ENCODE data around the gene ANAPC16.

ANAPC16 gene

DNA sequence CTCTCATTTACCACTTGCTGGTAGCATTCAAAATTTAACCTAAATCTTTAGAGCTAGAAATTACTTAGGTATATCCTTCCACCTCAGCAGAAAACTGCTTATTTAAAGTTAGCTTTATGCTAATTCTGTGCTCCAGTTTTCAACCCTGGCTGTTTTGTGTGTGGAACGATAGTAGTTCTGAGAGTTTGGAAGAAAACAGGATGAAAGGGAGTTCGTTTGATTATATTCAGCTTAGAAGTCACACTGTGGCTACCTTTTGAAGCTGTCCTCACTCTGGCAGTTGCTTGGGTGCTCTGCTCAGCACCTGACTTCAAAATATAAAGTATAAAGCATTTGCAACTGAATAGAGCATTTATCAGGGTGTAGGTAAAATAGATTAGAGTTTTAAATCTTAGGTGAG, 2.9 kb downstream of the ANAPC16 start:
- Histone ChIP-seq H3K9ac (ENCODE audit: low read depth, low read length, poor library complexity) (no peak overlapping the region), H2AFZ (ENCODE audit: low read length) (no peak overlapping the region), H3K79me1 (ENCODE audit: low read depth, low read length) (peaks cover 2% of the 10 kb centered on the region), H4K8ac (ENCODE audit: low read depth, low read length) (no peak overlapping the region), H2BK120ac (ENCODE audit: low read depth, low read length) (no peak overlapping the region), H3K27me3 (ENCODE audit: control insufficient read depth in 3 of 3, insufficient read depth in 3 of 3, low read depth in 1 of 3, low read length in 3 of 3) (no peaks in the 10 kb centered on the region), H3K4me2 (ENCODE audit: insufficient read depth, low read length, poor library complexity, severe bottlenecking) (no peak overlapping the region), H2BK5ac (ENCODE audit: low read length) (no peak overlapping the region), H4K91ac (ENCODE audit: low read depth, low read length, poor library complexity) (no peak overlapping the region), H2AK5ac (ENCODE audit: low read depth, low read length) (no peak overlapping the region), H3K18ac (ENCODE audit: low read length) (no peak overlapping the region), H3K4me1 (ENCODE audit: control insufficient read depth in 2 of 2, insufficient read depth in 1 of 2, low read depth in 1 of 2, low read length in 2 of 2) (peaks cover 6% of the 10 kb centered on the region in 2 donors), H2BK12ac (ENCODE audit: low read length) (no peak overlapping the region), H2BK15ac (ENCODE audit: low read length) (no peak overlapping the region), H3K9me3 (replicated peaks in 1 of 2; ENCODE audit: control insufficient read depth in 2 of 2, insufficient read depth in 1 of 2, low read depth in 1 of 2, low read length in 2 of 2) (no peaks in the 10 kb centered on the region), H3K27ac (replicated peaks; ENCODE audit: low read length) (no peak overlapping the region), H3K14ac (ENCODE audit: low read length) (no peak overlapping the region), H3K4ac (ENCODE audit: low read length) (no peak overlapping the region), H3K23ac (ENCODE audit: low read depth, low read length, poor library complexity) (no peak overlapping the region), H3K4me3 (ENCODE audit: low read length in 2 of 2) (no peak overlapping the region), H3K36me3 (replicated peaks in 1 of 2; ENCODE audit: control insufficient read depth in 2 of 2, insufficient read depth in 2 of 2, low read length in 2 of 2) (peaks cover 6 to 21% of the 10 kb centered on the region in 2 donors)
- WGBS, 2 donors (ENCODE audit: extremely low coverage in 2 of 2, insufficient read length in 2 of 2, insufficient replicate concordance in 1 of 2): no CpG with 5 or more reads among the region's 2 CpGs
- DNase-seq (ENCODE audit: low spot score): no peak

GRCh38 chr10:72219235-72219814, 3.5 kb downstream of the ANAPC16 start:
- no peak overlapping the region for H2BK120ac ChIP-seq (ENCODE audit: low read depth, low read length)
- no peak overlapping the region for H2BK5ac ChIP-seq (ENCODE audit: low read length)
- peaks cover 2% of the 10 kb centered on the region for H3K79me1 ChIP-seq (ENCODE audit: low read depth, low read length)
- no peak overlapping the region for H3K27ac ChIP-seq (replicated peaks; ENCODE audit: low read length)
- H3K4me1 ChIP-seq (ENCODE audit: control insufficient read depth in 2 of 2, insufficient read depth in 1 of 2, low read depth in 1 of 2, low read length in 2 of 2): peaks cover 6% of the 10 kb centered on the region in 2 donors
- DNase-seq (ENCODE audit: low spot score): no peak
- H3K36me3 ChIP-seq (replicated peaks in 1 of 2; ENCODE audit: control insufficient read depth in 2 of 2, insufficient read depth in 2 of 2, low read length in 2 of 2): peaks cover 7 to 27% of the 10 kb centered on the region in 2 donors
- no peak overlapping the region for H3K18ac ChIP-seq (ENCODE audit: low read length)
- no peak overlapping the region for H3K4me2 ChIP-seq (ENCODE audit: insufficient read depth, low read length, poor library complexity, severe bottlenecking)
- WGBS, 2 donors (ENCODE audit: extremely low coverage in 2 of 2, insufficient read length in 2 of 2, insufficient replicate concordance in 1 of 2): no CpG with 5 or more reads among the region's 6 CpGs
- H2AK5ac ChIP-seq (ENCODE audit: low read depth, low read length): no peak overlapping the region
- H3K4me3 ChIP-seq (ENCODE audit: low read length in 2 of 2): no peak overlapping the region
- no peak overlapping the region for H2AFZ ChIP-seq (ENCODE audit: low read length)
- H4K91ac ChIP-seq (ENCODE audit: low read depth, low read length, poor library complexity): no peak overlapping the region
- no peak overlapping the region for H2BK12ac ChIP-seq (ENCODE audit: low read length)
- no peak overlapping the region for H3K9ac ChIP-seq (ENCODE audit: low read depth, low read length, poor library complexity)
- H3K27me3 ChIP-seq (ENCODE audit: control insufficient read depth in 3 of 3, insufficient read depth in 3 of 3, low read depth in 1 of 3, low read length in 3 of 3): no peaks in the 10 kb centered on the region
- H3K23ac ChIP-seq (ENCODE audit: low read depth, low read length, poor library complexity): no peak overlapping the region
- H3K14ac ChIP-seq (ENCODE audit: low read length): no peak overlapping the region
- no peak overlapping the region for H2BK15ac ChIP-seq (ENCODE audit: low read length)
- no peaks in the 10 kb centered on the region for H3K9me3 ChIP-seq (replicated peaks in 1 of 2; ENCODE audit: control insufficient read depth in 2 of 2, insufficient read depth in 1 of 2, low read depth in 1 of 2, low read length in 2 of 2)
- H4K8ac ChIP-seq (ENCODE audit: low read depth, low read length): no peak overlapping the region
- H3K4ac ChIP-seq (ENCODE audit: low read length): no peak overlapping the region

DNA sequence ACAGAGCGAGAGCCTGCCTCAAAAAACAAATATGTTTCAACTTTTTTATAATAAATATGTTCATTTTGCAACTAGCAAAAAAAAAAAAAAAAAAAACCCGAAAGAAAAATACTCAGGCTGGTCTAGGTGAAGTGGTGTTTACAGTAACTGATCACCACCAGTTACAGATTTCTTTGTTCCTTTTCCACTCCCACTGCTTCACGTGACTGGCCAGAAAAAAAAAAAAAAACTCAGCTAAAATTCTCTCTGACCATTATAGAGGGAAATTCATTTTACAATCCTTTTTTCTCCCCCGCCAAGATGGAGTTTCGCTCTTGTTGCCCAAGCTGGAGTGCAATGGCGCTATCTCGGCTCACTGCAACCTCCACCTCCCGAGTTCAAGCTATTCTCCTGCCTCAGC, 4.8 kb downstream of the ANAPC16 start:
- Histone ChIP-seq H3K4ac (ENCODE audit: low read length) (no peak overlapping the region), H3K79me1 (ENCODE audit: low read depth, low read length) (peaks cover 2% of the 10 kb centered on the region), H3K36me3 (replicated peaks in 1 of 2; ENCODE audit: control insufficient read depth in 2 of 2, insufficient read depth in 2 of 2, low read length in 2 of 2) (peaks cover 11 to 34% of the 10 kb centered on the region in 2 donors), H3K27ac (replicated peaks; ENCODE audit: low read length) (no peak overlapping the region), H2AK5ac (ENCODE audit: low read depth, low read length) (no peak overlapping the region), H3K14ac (ENCODE audit: low read length) (no peak overlapping the region), H3K4me1 (ENCODE audit: control insufficient read depth in 2 of 2, insufficient read depth in 1 of 2, low read depth in 1 of 2, low read length in 2 of 2) (peaks cover 3% of the 10 kb centered on the region in 2 donors), H4K8ac (ENCODE audit: low read depth, low read length) (no peak overlapping the region), H3K9me3 (replicated peaks in 1 of 2; ENCODE audit: control insufficient read depth in 2 of 2, insufficient read depth in 1 of 2, low read depth in 1 of 2, low read length in 2 of 2) (no peaks in the 10 kb centered on the region), H2AFZ (ENCODE audit: low read length) (no peak overlapping the region), H3K4me2 (ENCODE audit: insufficient read depth, low read length, poor library complexity, severe bottlenecking) (no peak overlapping the region), H3K9ac (ENCODE audit: low read depth, low read length, poor library complexity) (no peak overlapping the region), H3K4me3 (ENCODE audit: low read length in 2 of 2) (no peak overlapping the region), H2BK120ac (ENCODE audit: low read depth, low read length) (no peak overlapping the region), H2BK12ac (ENCODE audit: low read length) (no peak overlapping the region), H3K23ac (ENCODE audit: low read depth, low read length, poor library complexity) (no peak overlapping the region), H4K91ac (ENCODE audit: low read depth, low read length, poor library complexity) (no peak overlapping the region), H2BK15ac (ENCODE audit: low read length) (no peak overlapping the region), H2BK5ac (ENCODE audit: low read length) (no peak overlapping the region), H3K27me3 (ENCODE audit: control insufficient read depth in 3 of 3, insufficient read depth in 3 of 3, low read depth in 1 of 3, low read length in 3 of 3) (no peaks in the 10 kb centered on the region), H3K18ac (ENCODE audit: low read length) (no peak overlapping the region)
- no peak for DNase-seq (ENCODE audit: low spot score)
- WGBS, 2 donors (ENCODE audit: extremely low coverage in 2 of 2, insufficient read length in 2 of 2, insufficient replicate concordance in 1 of 2): no CpG with 5 or more reads among the region's 8 CpGs

DNA sequence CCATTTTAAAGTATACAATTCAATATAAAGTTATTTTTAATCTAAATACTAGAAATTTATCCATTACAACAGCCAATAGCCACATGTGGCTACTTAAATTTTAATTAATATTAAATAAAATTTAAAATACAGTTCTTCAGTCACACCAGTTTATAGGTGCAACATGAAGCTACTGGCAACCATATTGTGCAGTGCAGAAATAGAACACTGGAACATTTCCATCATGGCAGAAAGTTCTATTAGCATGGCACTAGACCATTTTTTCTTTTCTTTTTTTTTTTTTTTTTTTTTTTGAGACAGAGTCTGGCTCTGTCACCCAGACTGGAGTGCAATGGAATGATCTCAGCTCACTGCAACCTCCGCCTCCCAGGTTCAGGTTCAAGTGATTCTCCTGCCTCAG, 5.5 kb downstream of the ANAPC16 start:
- Histone ChIP-seq H3K14ac (ENCODE audit: low read length) (no peak overlapping the region), H3K4me3 (ENCODE audit: low read length in 2 of 2) (no peak overlapping the region), H3K4ac (ENCODE audit: low read length) (no peak overlapping the region), H2BK5ac (ENCODE audit: low read length) (no peak overlapping the region), H2BK12ac (ENCODE audit: low read length) (no peak overlapping the region), H2AFZ (ENCODE audit: low read length) (no peak overlapping the region), H3K79me1 (ENCODE audit: low read depth, low read length) (peaks cover 2% of the 10 kb centered on the region), H2BK15ac (ENCODE audit: low read length) (no peak overlapping the region), H3K27me3 (ENCODE audit: control insufficient read depth in 3 of 3, insufficient read depth in 3 of 3, low read depth in 1 of 3, low read length in 3 of 3) (no peaks in the 10 kb centered on the region), H3K18ac (ENCODE audit: low read length) (no peak overlapping the region), H3K4me1 (ENCODE audit: control insufficient read depth in 2 of 2, insufficient read depth in 1 of 2, low read depth in 1 of 2, low read length in 2 of 2) (peaks cover 3% of the 10 kb centered on the region in 2 donors), H3K27ac (replicated peaks; ENCODE audit: low read length) (no peak overlapping the region), H3K9ac (ENCODE audit: low read depth, low read length, poor library complexity) (no peak overlapping the region), H3K4me2 (ENCODE audit: insufficient read depth, low read length, poor library complexity, severe bottlenecking) (no peak overlapping the region), H4K8ac (ENCODE audit: low read depth, low read length) (no peak overlapping the region), H2AK5ac (ENCODE audit: low read depth, low read length) (no peak overlapping the region), H2BK120ac (ENCODE audit: low read depth, low read length) (no peak overlapping the region), H3K36me3 (replicated peaks in 1 of 2; ENCODE audit: control insufficient read depth in 2 of 2, insufficient read depth in 2 of 2, low read length in 2 of 2) (peaks cover 11 to 36% of the 10 kb centered on the region in 2 donors), H3K9me3 (replicated peaks in 1 of 2; ENCODE audit: control insufficient read depth in 2 of 2, insufficient read depth in 1 of 2, low read depth in 1 of 2, low read length in 2 of 2) (no peaks in the 10 kb centered on the region), H3K23ac (ENCODE audit: low read depth, low read length, poor library complexity) (no peak overlapping the region), H4K91ac (ENCODE audit: low read depth, low read length, poor library complexity) (no peak overlapping the region)
- DNase-seq (ENCODE audit: low spot score): no peak
- WGBS, 2 donors (ENCODE audit: extremely low coverage in 2 of 2, insufficient read length in 2 of 2, insufficient replicate concordance in 1 of 2): no CpG with 5 or more reads among the region's 1 CpG
